GM19468 (cell line): ENCODE results near the gene N4BP3.

Source experiments
- ATAC-seq: cut with Tn5 transposase; IDR thresholded peaks from one replicate; pipeline ENCODE4 v1.9.1; 2021; ENCODE audit warnings: mild to moderate bottlenecking, moderate library complexity, moderate number of reproducible peaks; ENCODE audit not compliant: unreplicated experiment; ENCODE audit errors: extremely low read depth

The N4BP3 gene

DNA sequence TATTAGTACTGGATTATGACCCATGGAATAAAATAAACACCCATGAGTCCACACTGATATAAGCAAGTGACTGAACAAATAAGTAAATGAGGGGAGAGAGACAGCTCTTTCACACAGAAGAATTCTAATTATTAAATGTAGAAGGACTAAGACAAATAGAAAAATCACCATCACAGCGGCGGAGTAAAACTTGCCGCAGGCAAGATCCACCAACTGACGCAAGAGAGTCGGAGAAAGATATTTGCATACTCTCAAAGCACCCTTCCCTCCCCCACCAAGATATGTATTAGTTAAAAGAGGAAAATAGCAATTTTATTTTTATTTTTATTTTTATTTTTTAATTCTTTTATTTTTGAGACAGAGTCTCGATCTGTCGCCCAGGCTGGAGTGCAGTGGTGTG, 14.6 kb upstream of the N4BP3 start:
- no peak for ATAC-seq

- ATAC-seq: no peak
Observed at GRCh38 chr5:178103612-178104011, 9.7 kb upstream of the N4BP3 start.

- ATAC-seq: no peak
Observed at GRCh38 chr5:178104492-178104891, 8.8 kb upstream of the N4BP3 start.

- ATAC-seq: no peak
Observed at GRCh38 chr5:178106086-178106485, 7.2 kb upstream of the N4BP3 start.

- peak; percentile 50 for ATAC-seq
Observed at GRCh38 chr5:178106556-178107239, 6.6 kb upstream of the N4BP3 start.

GRCh38 chr5:178107756-178108310, 5.5 kb upstream of the N4BP3 start:
- no peak for ATAC-seq

DNA sequence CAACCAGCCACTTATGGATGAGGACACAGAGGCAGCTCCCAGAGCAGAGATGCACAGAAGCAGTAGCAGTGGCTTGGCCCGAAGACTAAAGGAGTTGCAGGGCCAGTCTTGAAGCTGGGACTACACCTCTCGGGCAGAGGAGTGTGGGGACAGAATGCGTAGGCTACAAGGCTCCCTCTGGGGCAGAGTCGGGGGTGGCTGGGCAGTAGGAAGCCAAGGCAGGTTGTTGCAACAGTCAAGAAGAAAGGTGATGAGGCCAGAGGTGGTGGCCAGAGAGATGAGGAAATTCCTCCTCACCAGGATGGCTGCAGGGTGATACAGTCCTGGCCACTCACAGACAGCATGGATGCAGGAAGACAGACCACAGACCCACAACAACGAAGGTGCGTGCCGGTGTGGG, 4.9 kb upstream of the N4BP3 start:
- no peak for ATAC-seq

- no peak for ATAC-seq
Observed at GRCh38 chr5:178108966-178109365, 4.4 kb upstream of the N4BP3 start.

GRCh38 chr5:178110511-178110910, 2.8 kb upstream of the N4BP3 start:
- no peak for ATAC-seq

- no peak for ATAC-seq
Observed at GRCh38 chr5:178111925-178112324, 1.4 kb upstream of the N4BP3 start.

- ATAC-seq: no peak
Observed at GRCh38 chr5:178112545-178112944, 787 bp upstream of the N4BP3 start.

DNA sequence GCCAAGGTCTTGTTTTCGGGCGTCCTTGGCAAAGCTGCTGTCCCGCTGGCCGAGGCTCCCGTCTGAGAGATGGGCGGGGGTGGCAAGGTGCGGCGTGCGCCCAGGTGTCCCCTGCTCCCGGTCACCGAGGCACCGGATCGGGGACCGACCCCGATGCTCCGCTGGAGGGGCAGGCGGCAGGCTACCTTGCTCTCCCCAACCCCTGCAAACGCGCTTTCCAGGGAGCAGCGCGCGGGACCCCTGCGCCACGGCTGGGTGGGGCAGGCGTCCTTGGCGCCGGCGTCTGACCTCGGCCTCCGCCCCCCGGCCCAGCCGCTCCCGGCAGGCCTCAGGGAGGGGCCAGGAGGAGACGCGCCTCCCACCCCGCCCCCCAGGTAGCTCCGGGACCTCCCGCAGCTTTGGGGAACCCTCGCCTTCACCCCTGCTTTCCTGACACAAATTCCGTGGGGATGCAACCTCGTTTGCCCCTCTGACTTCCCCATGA, 551 bp downstream of the N4BP3 start:
- ATAC-seq: peak; percentile 3

DNA sequence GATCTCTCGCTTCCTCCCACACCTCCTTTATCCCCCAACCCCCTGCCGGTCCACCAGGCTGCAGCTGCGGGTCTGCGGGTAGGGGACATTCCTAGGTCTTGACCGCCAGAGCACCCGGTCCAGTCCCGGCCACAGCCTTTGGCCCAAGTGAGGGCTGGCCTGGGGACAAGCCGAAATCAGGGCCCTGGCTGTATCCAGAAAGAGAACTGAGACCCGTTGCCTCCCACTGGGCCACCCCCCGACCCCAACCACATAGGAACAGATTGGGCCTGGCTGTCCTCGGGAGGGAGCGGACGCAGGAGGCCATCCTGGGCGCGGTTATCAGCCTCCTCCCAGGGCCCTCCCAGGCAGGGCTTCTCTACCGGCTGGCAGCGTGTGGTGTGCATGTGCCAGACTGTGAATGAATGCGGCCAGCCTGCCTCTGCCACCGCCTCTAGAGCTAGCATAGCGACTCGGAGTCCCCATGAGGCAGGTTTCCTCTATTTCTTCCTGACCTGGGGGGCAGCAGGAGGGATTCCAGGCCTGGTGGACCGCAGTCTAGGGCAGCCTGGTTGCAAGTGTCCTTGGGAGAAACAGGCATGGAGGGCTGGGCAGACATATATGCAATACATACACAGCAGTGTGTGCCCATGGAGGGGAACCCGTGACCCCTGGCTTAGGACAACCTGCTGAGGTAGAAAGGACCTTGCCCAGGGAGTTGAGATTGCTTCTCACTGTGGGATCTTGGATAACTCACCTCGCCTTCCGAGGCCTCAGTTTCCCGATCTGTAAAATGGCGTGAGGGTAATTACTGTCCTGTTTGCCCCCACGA, 1.2 kb downstream of the N4BP3 start:
- no peak for ATAC-seq

DNA sequence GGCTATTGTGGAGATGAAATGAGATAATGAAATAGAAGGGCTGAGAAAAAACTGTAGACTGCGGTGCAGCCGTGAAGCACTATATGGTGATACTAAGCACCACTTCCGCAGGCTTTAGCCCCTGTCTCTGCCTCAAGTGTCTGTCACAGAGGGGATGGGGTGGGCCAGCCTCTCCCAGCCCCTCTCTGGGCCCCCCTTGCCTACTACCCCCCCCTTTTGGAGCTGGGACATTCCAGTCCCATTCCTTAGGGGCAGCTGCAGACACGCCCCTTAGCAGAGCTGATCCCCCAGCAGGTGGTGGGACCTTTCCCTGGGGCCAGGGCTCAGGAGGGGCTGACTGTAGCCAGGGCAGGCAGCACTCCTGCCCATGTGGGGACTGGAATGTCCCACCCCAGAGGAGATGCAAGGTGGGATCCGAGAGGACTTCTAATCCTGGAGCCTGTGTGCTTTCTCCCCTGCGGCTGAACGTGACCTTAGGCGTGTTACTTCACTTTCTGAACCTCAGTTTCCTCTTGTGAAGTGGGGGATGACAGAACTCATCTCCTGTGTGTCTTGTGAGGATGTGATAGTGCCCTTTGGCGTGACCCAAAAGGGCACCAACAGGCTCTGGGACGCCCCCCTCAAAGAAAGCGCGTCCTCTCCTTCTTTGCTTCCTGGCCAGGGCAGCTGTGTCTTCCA, 1.9 kb downstream of the N4BP3 start:
- ATAC-seq: no peak

GRCh38 chr5:178115814-178116142, 2.4 kb downstream of the N4BP3 start:
- no peak for ATAC-seq

- no peak for ATAC-seq
Observed at GRCh38 chr5:178116143-178116885, 3.0 kb downstream of the N4BP3 start.

DNA sequence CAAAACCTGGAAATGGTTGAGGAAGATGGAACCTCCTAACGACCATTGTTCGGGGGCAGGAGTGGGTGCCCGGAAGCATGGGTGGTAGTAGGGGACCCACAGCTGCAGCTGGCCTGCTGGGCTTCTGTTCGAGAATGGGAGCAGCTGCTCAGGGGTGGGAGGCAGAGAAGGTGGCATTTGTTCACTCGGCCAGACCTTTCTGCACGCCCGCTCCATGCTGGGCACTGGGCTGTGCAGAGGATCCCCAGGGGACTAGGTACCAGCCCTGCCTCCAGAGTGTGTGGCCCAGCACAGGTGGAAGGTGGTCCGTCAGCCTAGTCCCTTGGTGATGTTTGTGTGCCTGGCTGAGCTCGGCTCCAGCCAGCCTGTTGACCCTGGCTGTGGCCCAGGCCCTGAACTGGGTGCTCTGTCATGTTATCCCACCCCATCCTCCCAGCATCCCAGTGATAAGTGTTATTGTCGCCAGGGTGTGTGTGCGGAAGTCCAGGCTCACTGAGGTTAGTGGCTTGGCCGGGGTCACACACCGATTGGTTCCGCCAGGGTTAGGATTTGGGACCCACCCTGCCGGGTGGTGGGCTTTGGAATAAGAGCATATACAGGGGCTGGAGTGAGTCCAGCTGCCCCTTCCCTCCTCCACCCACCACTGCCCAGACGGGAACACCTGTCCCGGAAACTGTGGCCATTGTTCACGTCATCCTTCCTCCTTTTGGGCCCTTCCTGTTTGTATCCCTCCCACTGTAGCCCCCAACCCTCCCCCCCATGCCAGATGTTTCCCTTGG, 4.8 kb downstream of the N4BP3 start:
- ATAC-seq: no peak

GRCh38 chr5:178119915-178120606, 6.7 kb downstream of the N4BP3 start:
- no peak for ATAC-seq
